DLD1 (cell line): ENCODE data around the gene RNH1.

Experiments used
- in situ Hi-C: cut with HindIII; loops from 2 replicates; pipeline ENCODE4 v1.10.0; 2017; ENCODE audit warnings: low sequenced_read_pairs

RNH1 gene

DNA sequence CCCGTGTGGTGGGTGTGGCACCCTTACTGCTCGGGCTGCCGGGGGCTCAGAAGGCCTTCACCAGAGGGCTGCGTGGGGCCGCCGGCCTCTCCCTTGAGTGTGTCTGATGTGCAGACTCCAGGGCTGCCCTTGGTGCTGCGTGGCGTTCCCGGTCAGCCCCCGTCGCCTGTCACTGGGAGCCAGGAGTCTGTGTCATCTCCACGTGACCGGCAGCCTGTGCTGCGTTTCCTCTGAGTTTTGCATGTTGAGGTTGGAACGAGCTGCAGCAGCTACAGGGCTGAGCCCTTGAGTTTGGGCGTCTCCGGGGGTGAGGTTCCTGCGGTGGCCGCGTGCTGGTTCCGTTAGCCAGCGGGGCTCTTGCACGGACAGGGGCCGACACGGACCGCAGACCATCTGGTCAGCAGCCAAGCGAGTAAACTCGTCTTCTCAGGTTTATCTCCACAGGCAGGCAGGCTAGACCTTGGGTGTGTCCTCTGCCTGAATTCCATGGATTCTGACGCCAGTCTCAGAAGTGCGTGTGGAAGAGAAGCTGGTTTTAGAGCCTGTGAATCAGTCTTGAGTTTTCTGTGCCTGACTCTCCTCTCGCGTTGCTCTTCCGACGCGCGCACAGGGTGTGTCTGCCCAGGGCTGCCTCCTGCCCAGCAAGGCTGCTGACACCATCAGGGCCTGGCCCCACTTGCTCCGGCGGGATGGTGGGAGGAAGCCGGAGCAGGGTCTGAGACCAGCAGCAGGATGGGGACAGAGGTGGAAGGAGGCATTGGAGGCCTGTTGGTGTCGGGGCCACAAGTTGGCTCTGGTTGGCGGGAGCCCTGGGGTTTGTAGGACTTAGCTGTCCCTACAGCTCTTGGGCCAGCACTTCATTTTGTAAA, 46.5 kb downstream of the RNH1 start:
- in situ Hi-C loops = no loop called here

DNA sequence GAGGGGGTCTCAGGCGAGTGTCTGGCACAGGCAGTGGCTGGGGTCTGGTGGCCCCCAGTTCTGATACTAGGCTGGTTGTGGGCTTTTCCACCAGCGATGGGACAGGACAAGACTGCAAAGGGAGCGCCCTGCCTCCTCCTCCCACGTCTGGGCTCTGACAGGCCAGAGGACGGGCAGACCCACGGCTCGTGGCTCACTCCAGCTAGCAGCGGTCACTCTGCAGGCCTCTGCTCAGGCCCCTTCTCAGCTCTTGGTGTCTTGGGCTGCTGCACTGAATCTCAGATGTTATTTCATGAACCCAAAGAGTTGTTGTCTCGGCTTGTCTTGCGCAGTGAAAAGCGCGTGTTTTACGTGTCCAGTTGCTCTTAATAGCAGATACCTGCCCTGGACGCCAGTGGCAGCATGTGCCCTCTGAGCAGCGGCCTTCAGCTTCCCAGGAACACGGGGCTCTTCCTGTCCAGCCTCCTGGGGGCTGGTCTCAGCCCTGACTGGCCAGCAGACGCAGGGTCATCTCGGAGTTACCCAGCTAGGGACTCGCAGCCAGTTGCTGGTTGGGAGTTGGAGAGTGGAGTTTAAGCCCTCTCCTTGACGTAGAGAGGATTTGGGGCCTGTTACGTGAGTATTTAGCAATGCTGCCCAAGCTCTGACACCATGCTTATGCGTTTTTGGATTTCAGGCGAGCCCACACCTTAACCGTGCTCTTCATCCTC, 47.4 kb downstream of the RNH1 start:
- in situ Hi-C loops = loop anchor here (10.0 kb wide), 2 partner anchors 75 to 205 kb away; no protein-coding TSS in a partner anchor

DNA sequence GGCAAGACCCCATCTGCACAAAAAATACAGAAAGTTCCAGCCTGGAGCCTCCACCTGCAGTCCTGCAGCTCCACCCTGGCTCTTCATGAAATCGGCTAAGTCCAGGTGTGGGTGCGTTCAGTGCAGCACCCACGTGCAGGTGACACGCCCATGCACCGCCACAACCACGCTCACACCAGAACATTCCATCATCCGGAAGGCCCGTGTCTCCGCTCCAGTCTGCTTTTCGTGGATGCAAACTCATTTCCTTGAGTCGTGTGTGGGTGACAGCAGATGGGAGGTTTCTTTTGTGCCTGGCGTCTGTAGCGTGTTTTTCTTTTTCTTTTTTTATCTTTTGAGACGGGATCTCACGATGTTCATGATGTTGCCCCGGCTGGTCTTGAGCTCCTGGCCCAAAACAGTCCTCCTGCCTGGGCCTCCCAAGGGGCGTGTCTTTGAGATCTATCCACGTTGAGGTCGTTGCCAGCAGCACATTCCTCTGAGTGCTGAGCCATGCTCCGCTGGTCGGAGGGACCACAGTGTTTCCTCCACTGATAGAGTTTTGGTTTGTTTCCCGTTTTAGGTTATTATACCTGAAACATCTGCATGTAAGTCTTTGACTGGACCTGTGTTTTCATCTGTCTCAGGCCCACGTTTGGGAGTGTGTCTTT, 49.8 kb downstream of the RNH1 start:
- in situ Hi-C loops = loop anchor here (10.0 kb wide), 2 partner anchors 72 to 202 kb away; no protein-coding TSS in a partner anchor

DNA sequence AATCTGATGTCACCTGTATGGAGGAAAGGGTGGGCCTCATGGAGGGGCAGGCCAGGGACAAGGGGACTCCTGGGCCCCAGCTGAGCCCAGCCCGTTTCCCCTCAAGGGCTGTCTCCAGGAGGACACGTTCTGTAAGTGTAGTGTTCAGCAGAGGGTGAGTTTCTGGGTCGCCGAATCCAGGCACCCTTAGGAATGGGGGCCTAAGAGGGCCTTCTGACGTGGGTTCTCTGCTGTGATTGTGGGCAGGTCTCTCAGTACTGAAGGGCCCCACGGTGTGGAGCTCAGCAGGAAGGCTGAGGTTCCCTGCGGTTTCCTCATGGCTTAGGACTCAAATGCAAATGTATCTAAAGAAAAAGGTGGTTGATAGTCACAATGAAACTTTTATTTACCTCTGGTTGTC, 50.5 kb downstream of the RNH1 start:
- in situ Hi-C loops = loop anchor here (10.0 kb wide), 2 partner anchors 72 to 202 kb away; no protein-coding TSS in a partner anchor

DNA sequence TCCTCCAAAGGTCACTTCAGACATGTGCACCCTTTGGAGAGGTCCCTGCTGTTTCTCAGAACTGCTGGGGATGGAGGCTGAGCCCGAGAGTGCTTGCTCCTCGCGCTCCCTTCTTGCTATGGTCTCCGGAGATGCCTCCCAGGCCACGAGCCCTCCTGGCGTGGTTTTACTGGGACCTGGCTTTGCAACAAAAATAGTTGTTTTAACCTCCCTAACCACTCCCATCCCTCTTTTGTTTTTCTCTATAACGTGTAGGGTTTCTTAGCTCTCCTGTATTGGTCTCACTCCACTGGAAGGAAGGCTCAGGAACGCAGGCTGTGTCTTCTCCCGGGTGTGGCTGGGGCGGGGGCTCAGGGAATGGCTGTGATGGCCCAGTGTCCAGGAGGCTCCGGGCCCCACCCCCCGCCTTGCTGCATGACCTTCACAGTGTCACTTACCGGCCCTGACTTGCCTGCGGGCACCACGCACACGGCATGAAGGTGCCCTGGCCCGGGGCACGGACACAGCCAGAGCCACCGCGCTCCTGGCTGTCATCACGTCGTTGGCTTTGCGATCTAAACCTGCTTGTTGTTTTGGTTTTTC, 51.4 kb downstream of the RNH1 start:
- in situ Hi-C loops = loop anchor here (10.0 kb wide), 2 partner anchors 71 to 201 kb away; no protein-coding TSS in a partner anchor

DNA sequence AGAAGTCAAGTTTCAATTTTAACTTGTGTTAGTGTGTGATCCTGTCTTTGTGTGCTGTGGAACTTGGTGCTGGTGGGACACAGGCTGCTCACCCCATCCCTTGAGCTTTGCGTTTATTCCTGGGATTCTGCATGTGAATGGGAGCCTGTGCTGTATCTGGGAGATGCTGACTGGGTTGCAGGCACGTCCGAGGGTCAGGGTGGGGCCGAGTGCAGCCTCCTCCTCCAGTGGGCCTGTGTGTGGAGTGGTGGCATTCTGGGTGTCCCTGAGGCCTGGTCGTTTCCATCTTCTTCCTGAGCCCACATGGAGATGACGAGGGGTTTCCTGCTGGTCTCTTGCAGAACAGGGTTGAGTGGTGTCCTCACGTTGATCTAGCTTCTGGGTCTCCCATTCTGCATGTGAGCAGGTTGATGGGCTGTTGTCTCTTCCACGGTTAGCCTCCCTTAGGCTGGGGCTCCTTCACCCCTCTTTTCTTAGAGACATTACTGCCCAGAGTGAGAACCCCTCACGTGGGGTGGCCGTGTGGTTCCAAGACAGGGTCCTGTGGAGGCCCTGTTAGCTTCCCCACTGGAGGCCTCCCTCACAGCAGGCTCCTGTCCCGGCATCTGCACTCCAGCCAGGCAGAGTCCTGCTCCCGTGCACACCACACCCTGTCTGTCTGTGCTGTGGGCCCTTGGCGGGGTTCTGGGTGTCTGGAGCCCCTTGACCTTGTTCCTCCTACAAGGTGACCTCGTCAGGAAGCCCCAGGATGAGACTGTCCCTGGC, 52.1 kb downstream of the RNH1 start:
- in situ Hi-C loops = loop anchor here (10.0 kb wide), 2 partner anchors 70 to 200 kb away; no protein-coding TSS in a partner anchor

DNA sequence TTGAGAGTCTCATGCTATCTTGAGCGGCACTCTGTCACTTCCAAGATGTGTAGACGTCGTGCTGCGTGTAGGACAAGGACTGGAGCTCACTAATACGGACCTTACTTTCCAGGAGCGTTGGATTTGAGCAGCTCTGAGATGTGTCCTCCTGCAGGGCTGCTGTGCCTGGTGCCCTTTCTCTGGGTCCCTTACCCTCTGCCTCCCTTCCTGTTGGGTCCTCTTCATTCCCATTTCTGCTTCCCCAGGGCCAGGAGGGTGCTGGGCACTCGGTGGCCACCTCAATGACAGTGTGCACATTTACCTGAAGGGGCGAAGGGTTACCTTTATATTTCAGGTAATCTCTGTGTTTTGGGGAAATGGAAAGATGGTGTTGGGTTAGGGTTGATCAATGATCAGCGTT, 53.0 kb downstream of the RNH1 start:
- in situ Hi-C loops = loop anchor here (10.0 kb wide), 2 partner anchors 69 to 199 kb away; no protein-coding TSS in a partner anchor

DNA sequence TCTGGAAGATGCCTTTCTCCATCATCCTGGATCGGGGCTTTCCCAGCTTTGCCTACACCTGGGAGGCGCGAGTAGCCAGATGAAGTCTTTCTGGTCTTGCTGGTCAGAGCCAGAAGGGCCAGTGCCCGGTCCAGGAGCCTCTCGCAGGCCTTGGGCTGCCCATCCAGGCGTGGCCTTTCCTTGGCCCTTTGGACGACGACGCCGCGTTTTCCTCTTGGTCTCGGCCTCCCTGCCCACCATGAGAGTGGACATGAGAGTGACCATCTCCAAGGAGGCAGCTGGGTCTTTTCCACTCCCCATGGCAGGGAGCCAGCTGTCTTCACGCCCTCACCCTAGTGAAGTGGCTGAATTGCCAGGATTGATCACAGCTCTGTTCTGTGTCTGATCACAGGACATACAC, 53.5 kb downstream of the RNH1 start:
- in situ Hi-C loops = loop anchor here (10.0 kb wide), 2 partner anchors 69 to 199 kb away; no protein-coding TSS in a partner anchor

DNA sequence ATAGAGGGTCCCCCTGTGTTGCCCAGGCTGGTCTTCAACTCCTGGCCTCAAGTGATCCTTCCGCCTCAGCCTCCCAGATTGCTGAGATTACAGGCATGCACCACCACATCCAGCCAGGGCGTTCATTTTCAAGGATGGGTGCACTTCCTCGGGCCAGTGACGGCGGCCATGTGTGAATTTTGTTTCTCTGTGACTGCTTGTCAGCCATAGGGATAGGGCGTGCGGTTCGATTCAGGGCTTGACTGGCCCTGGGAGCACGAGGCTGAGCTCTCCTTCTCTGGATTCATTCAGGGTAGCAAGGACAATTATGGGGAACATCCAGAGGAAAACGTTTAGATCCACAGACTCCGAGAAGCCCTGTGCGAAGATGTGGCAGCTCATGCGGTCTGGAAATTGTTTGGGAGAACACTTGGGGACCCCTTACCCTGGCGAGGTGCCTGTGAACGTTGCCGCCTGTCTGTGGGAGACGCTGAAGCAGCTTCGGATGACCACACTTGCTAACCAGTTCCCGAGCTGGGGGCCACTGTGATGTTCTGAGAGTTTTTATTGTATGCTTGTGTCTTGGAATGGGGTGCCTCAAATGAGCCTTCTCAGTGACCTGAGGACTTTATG, 54.0 kb downstream of the RNH1 start:
- in situ Hi-C loops = loop anchor here (10.0 kb wide), 2 partner anchors 68 to 198 kb away; no protein-coding TSS in a partner anchor

DNA sequence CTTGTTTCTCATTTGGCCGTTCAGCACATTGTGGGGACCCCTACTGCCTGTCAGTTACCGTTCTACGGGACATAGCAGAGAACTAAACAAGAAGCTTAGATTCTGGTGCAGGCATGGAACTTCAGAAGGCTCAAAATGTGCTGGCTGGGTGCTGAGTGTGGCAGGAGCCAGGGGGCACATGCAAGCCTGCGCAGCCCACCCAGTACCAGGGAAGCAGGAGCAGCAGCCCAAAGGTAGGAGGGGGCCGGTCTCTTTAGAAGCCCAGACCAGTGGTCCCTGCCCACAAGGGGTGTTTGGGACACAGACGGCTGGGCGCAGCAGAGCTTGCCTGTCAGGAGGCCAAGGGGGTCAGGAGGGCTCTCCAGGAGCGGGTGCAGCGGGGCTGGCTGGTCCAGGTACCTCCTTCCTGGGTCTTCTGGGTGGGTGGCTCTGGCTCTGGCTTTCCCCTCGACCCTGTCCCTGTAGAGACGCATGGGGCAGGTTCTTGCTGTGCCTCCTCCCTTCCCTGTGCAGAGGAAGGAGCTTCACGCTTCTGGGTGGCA, 54.8 kb downstream of the RNH1 start:
- in situ Hi-C loops = loop anchor here (10.0 kb wide), 2 partner anchors 67 to 197 kb away; no protein-coding TSS in a partner anchor

DNA sequence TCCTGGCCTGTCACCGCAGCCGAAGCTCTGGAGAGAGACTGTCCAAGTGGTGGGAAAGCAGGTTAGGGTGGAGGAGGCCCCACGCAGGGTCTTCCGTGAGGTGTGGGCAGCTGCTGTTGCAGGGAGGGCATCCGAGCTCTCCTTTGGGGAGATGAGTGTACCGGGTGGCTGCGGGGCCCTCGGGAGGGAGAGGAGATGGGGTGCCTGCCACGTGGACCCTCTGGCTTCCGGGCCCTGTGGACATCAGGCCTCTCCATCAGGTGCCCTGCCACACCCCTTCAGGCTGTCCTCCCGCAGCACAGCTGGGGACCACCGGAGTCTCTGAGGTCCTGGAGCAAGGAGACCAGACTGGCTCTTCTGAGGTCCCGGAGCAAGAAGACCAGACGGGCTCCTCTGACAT, 55.3 kb downstream of the RNH1 start:
- in situ Hi-C loops = loop anchor here (10.0 kb wide), 2 partner anchors 67 to 197 kb away; no protein-coding TSS in a partner anchor

DNA sequence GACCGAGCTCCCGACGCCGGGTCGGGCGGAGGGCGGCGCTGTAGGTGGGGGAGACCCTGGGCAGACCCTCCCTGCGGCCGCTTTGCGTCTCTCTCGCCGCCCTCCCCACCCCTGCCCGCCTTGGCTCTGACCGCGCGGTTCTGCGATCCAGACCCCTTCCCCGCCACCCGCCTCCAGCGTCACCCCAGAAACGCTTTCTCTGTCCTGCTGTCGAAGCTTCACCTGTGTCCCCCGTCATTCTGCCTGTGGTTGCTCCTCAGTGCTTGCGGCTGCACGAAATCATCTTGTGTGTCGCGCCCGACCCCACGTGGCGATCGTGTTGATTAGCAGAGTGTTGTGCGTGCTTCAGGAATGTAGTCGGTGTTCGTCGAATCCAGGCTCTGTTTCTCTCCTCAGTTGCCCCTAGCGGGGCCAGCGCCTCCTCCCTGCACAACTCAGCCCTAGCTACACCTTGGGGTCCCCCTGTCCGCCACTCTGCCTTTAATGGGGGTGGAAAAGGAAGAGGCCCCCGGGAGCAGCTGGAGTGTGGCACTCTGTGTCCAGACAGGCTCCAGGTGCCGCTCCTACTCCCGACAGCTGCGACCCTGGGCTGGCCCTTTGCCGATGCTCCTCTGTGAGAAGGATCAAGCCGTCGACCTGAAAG, 56.1 kb downstream of the RNH1 start:
- in situ Hi-C loops = loop anchor here (10.0 kb wide), 2 partner anchors 66 to 196 kb away; no protein-coding TSS in a partner anchor

DNA sequence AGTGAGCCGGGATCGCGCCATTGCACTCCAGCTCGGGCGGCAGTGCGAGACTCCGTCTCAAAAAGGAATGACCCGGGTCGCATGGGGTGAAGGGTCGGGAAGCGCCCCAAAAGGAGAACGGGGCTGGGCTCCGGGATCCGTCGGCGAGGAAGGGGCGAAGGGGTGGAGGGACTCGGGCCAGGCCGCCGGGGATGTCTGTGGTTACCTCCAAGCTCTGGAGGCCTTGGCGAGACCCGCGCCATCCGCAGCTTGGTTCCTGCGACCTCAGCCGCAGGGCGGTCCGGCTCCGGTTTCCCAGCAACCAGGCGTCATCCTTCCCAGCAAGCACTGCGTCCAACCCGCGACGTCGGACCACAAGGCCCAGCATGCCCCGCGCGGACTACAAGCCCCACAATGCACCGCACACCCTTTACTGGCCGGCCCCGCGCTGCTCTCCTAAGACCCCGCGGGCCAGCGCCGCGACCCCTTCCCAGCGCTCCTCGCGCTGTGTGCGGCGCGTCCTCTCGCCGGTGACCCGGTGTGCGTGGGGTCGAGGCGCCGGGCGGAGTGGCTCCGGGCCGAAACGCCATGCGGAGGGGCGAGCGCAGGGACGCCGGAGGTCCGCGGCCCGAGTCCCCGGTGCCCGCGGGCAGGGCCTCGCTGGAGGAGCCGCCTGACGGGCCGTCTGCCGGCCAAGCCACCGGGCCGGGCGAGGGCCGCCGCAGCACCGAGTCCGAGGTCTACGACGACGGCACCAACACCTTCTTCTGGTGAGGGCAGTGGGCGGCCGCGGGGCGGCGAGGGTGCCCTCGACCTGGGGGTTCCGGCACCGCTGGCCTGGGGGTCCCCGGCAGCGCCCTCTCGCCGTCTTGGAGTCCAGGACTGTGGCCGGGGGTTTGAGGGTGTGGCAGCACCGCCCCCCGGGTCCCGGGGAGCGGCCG, 56.9 kb downstream of the RNH1 start, which contains the start of gene PTDSS2:
Gene PTDSS2, plus strand, starts transcription at position 391 of the 920 bp plus-strand sequence. Its CDS starts 177 bp downstream, at position 568.
- in situ Hi-C loops = loop anchor here (10.0 kb wide), 2 partner anchors 65 to 195 kb away; no protein-coding TSS in a partner anchor

DNA sequence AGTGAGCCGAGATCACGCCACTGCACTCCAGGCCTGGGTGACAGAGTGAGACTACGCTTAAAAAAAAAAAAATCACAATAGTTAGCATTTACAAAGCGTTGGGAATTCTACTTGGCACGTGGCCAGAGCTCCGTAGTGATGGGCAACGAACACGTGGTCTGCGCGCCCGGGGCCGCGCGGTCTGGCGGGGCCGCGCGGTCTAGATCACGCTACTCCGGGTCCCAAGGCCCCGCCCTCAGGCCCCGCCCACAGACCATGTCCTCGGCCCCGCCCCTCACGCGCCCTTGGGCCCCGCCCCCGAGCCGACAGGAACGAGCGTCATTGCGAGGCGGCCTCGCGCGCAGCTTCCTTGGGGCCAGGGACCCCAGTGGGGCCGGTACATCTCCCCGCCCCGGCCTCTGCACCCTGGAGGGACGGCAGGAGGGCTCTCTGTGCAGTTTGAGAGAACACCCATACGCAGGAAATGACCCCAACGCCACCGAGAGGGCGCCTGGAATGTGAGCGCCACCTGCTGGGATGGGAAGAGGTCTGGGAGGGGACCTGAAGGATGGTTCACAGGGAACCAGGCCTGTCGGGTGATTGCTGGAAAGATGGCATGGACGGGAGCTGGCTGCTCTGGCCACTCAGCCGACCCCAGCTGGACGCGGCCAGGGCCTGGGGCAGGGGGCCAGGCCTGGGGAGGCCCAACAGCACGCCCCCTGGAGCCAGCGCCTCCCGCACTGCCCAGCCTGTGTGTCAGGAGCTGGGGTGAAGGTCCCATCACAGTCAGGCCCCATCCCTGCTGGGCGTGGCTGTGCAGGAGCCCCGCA, 58.9 kb downstream of the RNH1 start:
- in situ Hi-C loops = no loop called here

DNA sequence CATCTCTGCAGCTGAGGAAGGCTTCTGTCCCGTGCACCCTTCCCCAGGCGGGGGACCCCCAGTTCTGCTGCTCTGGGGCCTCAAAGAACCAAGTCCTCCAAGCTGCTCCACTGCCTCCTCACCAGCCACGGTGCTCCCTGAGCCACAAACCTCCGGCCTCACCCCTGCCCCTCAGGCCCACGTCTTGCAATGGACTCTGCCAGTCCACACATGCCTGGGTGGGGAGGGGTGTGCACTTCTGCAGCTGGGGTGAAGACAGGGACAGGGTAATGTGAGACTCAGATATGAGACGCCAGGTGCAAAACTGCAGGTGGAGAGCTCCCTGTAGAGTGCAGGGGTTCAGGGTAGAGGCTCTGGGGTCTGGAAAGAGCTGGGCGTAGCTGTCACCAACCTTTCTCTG, 60.2 kb downstream of the RNH1 start:
- in situ Hi-C loops = no loop called here
